ENCODE measurements around the gene EML2.

DNA sequence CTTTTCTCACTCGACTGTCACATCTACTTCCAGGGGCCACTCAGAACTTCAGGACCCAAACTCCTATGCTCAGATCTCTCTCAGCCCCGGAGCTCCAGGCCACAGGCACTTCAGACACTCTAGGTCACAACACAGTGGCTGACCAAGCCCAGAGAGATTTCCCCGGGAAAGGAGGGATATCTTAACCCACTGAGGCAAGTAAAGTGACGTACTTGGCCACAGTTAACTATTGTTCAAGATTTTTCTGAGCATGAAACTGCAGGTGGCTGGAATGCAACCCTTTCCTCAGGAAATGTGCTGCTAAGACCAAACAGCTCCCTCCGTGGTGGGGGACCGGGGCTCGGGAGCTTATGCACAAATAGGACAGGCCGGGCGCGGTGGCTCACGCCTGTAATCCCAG is 78.5 kb downstream of the EML2 start:
- no peak for TF ChIP-seq CTCF (IDR thresholded peaks at IDR 0.05)
- no peak for TF ChIP-seq POLR2A (IDR thresholded peaks at IDR 0.05)
